ENCODE data around the gene ABI2.

GRCh38 chr2:203326356-203326755 lies 1.8 kb upstream of the ABI2 start:
- TF ChIP-seq EZH2 (IDR thresholded peaks at IDR 0.05) (no peak), ZNF274 (IDR thresholded peaks at IDR 0.05; ENCODE audit: low read depth, low read length) (no peak), CTCF (IDR thresholded peaks at IDR 0.05 in 2 of 3, conservative IDR thresholded peaks at IDR 0.05 in 1 of 3; ENCODE audit: borderline replicate concordance in 1 of 3, insufficient read depth in 1 of 3, low read depth in 2 of 3, low read length in 2 of 3) (no peak), RAD21 (IDR thresholded peaks at IDR 0.05; ENCODE audit: low read depth) (no peak), ZFX (IDR thresholded peaks at IDR 0.05) (no peak), POLR2A (IDR thresholded peaks at IDR 0.05; ENCODE audit: borderline replicate concordance, extremely low read depth, insufficient read depth, insufficient read length) (no peak)

All from HCT116 (cell line).